H1 (cell line): ENCODE measurements around the gene GLTP.
"Not testable (repeated sequence)": the region's sequence is repeated elsewhere in the genome, so short reads cannot be mapped to it uniquely, and the experiment has no call there.

ENCODE experiments used
- CEBPB ChIP-seq: IDR thresholded peaks from 2 replicates; pipeline ENCODE4 v1.6.1; 2012; ENCODE audit warnings: low read depth, low read length
- EGR1 ChIP-seq: IDR thresholded peaks from 2 replicates; pipeline ENCODE4 v1.6.1; 2011; ENCODE audit warnings: low read depth, low read length, borderline replicate concordance
- EZH2 ChIP-seq: fragments of 200-600 bp; sonication (generic); IDR thresholded peaks from 2 replicates; pipeline ENCODE4 v1.7.1; 2012; ENCODE audit warnings: low read depth, mild to moderate bottlenecking, moderate library complexity, low read length, inconsistent platforms; ENCODE audit not compliant: severe bottlenecking
- RAD21 ChIP-seq, 2 experiments: IDR thresholded peaks in 1 of 2; conservative IDR thresholded peaks in 1 of 2; 2 replicates each; pipeline ENCODE4 v1.6.1; 2011; ENCODE audit warnings: low read depth in 2 of 2, low read length in 2 of 2, improper control_type of control experiment in 1 of 2, inconsistent platforms in 1 of 2, mild to moderate bottlenecking in 1 of 2, moderate library complexity in 1 of 2
- RFX5 ChIP-seq: IDR thresholded peaks from 2 replicates; pipeline ENCODE4 v1.6.1; 2011; ENCODE audit warnings: low read depth, low read length, improper control_type of control experiment, borderline replicate concordance
- SP1 ChIP-seq: IDR thresholded peaks from 2 replicates; pipeline ENCODE4 v1.6.1; 2011; ENCODE audit warnings: low read depth, low read length
- SP2 ChIP-seq: IDR thresholded peaks from 2 replicates; pipeline ENCODE4 v1.6.1; 2012; ENCODE audit warnings: mild to moderate bottlenecking, low read length, inconsistent platforms
- SUZ12 ChIP-seq: fragments of 200-600 bp; sonication (generic); IDR thresholded peaks from 2 replicates; pipeline ENCODE4 v1.6.1; 2012; ENCODE audit warnings: mild to moderate bottlenecking, inconsistent platforms, low read length, moderate library complexity, mixed read lengths
- TF ChIP-seq, protein P1 (sequence below), 3 experiments: IDR thresholded peaks; 1 replicate in 2 of 3; 2 replicates in 1 of 3; pipeline versions ENCODE4 v1.5.1 to v1.6.1; 2011; ENCODE audit warnings: low read length in 3 of 3, mild to moderate bottlenecking in 3 of 3, inconsistent platforms in 2 of 3, low read depth in 1 of 3, moderate library complexity in 1 of 3; ENCODE audit not compliant: insufficient read depth in 1 of 3; ENCODE audit errors: control extremely low read depth in 1 of 3
- TF ChIP-seq, protein P2 (sequence below): IDR thresholded peaks from 2 replicates; pipeline ENCODE4 v1.6.1; 2012; ENCODE audit warnings: low read length, inconsistent platforms
- TF ChIP-seq, protein P3 (sequence below): IDR thresholded peaks from 2 replicates; pipeline ENCODE4 v1.6.1; 2011; ENCODE audit warnings: low read depth, mild to moderate bottlenecking, low read length; ENCODE audit not compliant: insufficient read depth

DNA sequence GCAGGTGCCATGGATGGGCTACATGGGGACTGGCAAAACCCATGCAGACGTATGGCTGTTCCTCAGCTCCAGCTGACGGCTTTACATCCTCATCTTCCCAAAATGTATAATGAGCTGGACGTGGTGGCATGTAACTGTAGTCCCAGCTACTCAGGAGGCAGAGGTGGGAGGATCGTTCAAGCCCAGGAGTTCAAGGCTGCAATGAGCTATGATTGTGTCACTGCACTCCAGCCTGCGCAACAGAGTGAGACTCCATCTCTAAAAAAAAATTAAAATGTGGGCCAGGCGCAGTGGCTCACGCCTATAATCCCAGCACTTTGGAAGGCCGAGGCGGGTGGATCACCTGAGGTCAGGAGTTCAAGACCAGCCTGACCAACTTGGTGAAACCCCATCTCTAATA, 17.9 kb downstream of the GLTP start:
- TF ChIP-seq, protein P1, sequence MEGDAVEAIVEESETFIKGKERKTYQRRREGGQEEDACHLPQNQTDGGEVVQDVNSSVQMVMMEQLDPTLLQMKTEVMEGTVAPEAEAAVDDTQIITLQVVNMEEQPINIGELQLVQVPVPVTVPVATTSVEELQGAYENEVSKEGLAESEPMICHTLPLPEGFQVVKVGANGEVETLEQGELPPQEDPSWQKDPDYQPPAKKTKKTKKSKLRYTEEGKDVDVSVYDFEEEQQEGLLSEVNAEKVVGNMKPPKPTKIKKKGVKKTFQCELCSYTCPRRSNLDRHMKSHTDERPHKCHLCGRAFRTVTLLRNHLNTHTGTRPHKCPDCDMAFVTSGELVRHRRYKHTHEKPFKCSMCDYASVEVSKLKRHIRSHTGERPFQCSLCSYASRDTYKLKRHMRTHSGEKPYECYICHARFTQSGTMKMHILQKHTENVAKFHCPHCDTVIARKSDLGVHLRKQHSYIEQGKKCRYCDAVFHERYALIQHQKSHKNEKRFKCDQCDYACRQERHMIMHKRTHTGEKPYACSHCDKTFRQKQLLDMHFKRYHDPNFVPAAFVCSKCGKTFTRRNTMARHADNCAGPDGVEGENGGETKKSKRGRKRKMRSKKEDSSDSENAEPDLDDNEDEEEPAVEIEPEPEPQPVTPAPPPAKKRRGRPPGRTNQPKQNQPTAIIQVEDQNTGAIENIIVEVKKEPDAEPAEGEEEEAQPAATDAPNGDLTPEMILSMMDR (IDR thresholded peaks at IDR 0.05; ENCODE audit: control extremely low read depth in 1 of 3, insufficient read depth in 1 of 3, low read depth in 1 of 3, low read length in 3 of 3), result not testable (repeated sequence)
- not testable (repeated sequence) for TF ChIP-seq EGR1; RAD21 (IDR thresholded peaks at IDR 0.05 in 1 of 2, conservative IDR thresholded peaks at IDR 0.05 in 1 of 2; ENCODE audit: low read depth in 2 of 2, low read length in 2 of 2); EZH2; RFX5; CEBPB; SUZ12; SP1; SP2
- TF ChIP-seq, protein P2, sequence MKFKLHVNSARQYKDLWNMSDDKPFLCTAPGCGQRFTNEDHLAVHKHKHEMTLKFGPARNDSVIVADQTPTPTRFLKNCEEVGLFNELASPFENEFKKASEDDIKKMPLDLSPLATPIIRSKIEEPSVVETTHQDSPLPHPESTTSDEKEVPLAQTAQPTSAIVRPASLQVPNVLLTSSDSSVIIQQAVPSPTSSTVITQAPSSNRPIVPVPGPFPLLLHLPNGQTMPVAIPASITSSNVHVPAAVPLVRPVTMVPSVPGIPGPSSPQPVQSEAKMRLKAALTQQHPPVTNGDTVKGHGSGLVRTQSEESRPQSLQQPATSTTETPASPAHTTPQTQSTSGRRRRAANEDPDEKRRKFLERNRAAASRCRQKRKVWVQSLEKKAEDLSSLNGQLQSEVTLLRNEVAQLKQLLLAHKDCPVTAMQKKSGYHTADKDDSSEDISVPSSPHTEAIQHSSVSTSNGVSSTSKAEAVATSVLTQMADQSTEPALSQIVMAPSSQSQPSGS, result not testable (repeated sequence)
- TF ChIP-seq, protein P3, sequence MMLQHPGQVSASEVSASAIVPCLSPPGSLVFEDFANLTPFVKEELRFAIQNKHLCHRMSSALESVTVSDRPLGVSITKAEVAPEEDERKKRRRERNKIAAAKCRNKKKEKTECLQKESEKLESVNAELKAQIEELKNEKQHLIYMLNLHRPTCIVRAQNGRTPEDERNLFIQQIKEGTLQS, result not testable (repeated sequence)
